Hematopoietic multipotent progenitor cell treated with erythropoietin and hydrocortisone succinate and interleukin-3 and kit ligand, for 4 days (in vitro differentiated cells): Measurements from ENCODE around the gene EFCAB13.

Experiments
- DNase-seq: peaks from one replicate; pipeline ENCODE4 v3.0.0-alpha.2; 2015

The EFCAB13 gene

GRCh38 chr17:47323382-47324223 lies at the start of gene EFCAB13:
TSS of gene EFCAB13 (plus strand) at chr17:47323955. CDS start at chr17:47328354, 4,399 bp downstream.
- peak; percentile 96 for DNase-seq

GRCh38 chr17:47274319-47275069 lies 49.3 kb upstream of the EFCAB13 start:
- DNase-seq, result no peak

GRCh38 chr17:47275245-47275984 lies 48.3 kb upstream of the EFCAB13 start:
- no peak for DNase-seq

- DNase-seq, result no peak
These were observed 47.3 kb upstream of the EFCAB13 start for GRCh38 chr17:47276444-47276843.

- DNase-seq, result no peak
These were observed 46.9 kb upstream of the EFCAB13 start for GRCh38 chr17:47276868-47277267.

GRCh38 chr17:47277921-47278320 lies 45.8 kb upstream of the EFCAB13 start:
- no peak for DNase-seq

- no peak for DNase-seq
These were observed 45.2 kb upstream of the EFCAB13 start for GRCh38 chr17:47278561-47278960.

GRCh38 chr17:47279062-47279801 lies 44.5 kb upstream of the EFCAB13 start:
- DNase-seq, result peak; percentile 26

GRCh38 chr17:47280072-47280811 lies 43.5 kb upstream of the EFCAB13 start:
- no peak for DNase-seq

GRCh38 chr17:47281216-47281615 lies 42.5 kb upstream of the EFCAB13 start:
- DNase-seq, result no peak

- no peak for DNase-seq
These were observed 38.8 kb upstream of the EFCAB13 start for GRCh38 chr17:47285003-47285402.

GRCh38 chr17:47286198-47286914 lies 37.4 kb upstream of the EFCAB13 start:
- no peak for DNase-seq

GRCh38 chr17:47287068-47287467 lies 36.7 kb upstream of the EFCAB13 start:
- DNase-seq, result no peak

- DNase-seq, result peak; percentile 22
These were observed 36.1 kb upstream of the EFCAB13 start for GRCh38 chr17:47287639-47288038.

- DNase-seq, result peak; percentile 83
These were observed 35.1 kb upstream of the EFCAB13 start for GRCh38 chr17:47288531-47289116.

- no peak for DNase-seq
These were observed 34.5 kb upstream of the EFCAB13 start for GRCh38 chr17:47289302-47289701.

- DNase-seq, result no peak
These were observed 32.9 kb upstream of the EFCAB13 start for GRCh38 chr17:47290870-47291241.

- peak; percentile 75 for DNase-seq
These were observed 32.4 kb upstream of the EFCAB13 start for GRCh38 chr17:47291242-47291873.

- DNase-seq, result no peak
These were observed 31.5 kb upstream of the EFCAB13 start for GRCh38 chr17:47292206-47292605.
